Renal pelvis (tissue), 4 donors: Measurements from ENCODE around the gene AGAP2. TPM values are rescaled to one million over a fixed set of nuclear protein-coding genes. Genes with fewer than 3 reads are reported as not detected.
"Not testable (repeated sequence)": the region's sequence is repeated elsewhere in the genome, so short reads cannot be mapped to it uniquely, and the experiment has no call there.

ENCODE experiments used
- DNase-seq: peaks from one replicate; pipeline ENCODE4 v3.0.0-alpha.2; 2013
- polyA plus RNA-seq, 3 donors: library from polyadenylated mRNA; unstranded; fragments of 120-200 nt; gene quantifications; one replicate each; pipeline ENCODE4 v1.2.1, GENCODE V29; 2013; ENCODE audit not compliant: insufficient read length in 3 of 3

Gene AGAP2
- polyA plus RNA-seq, 3 donors: 0.93 to 1.9 (median 1.5) TPM

DNA sequence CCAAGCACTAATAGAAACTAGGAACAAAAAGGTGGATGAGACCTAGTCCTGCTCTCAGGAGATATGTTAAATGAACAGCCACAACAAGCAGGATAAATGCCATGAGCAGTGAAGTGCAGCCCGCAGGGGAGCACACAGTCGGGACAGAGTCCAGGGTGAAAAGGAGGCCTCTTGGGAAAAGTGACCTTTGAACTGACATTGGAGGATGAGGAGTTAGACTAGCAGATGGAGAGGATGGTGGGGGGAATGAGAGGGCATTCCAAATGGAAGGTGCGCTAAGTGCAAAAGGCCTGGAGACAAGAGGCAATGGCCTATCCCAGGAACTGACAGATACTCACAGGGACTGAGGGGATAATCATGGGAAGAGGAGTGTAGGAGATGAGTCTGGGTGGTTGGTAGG, 40.1 kb downstream of the AGAP2 start:
- DNase-seq: no peak

DNA sequence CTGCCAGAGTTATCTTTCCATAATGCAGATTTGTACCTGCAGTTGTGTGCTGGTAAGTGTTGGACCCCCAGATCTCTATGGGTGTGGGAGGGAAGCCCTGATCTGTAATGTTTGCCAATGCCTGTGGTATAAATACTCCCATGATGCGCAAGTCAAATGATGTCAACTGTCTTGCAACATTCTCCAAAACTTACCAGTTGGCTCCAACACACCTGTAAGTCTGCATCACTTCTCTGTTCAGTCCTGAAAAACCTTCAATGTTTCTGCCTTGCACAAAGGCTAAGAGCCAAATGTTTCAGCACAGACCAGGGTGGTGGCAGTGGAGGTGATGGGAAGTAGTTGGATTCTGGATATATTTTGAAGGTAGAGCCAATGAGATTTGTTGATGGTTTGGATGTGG, 41.5 kb downstream of the AGAP2 start:
- no peak for DNase-seq

- no peak for DNase-seq
Observed at GRCh38 chr12:57695770-57696432, 42.6 kb downstream of the AGAP2 start.

DNA sequence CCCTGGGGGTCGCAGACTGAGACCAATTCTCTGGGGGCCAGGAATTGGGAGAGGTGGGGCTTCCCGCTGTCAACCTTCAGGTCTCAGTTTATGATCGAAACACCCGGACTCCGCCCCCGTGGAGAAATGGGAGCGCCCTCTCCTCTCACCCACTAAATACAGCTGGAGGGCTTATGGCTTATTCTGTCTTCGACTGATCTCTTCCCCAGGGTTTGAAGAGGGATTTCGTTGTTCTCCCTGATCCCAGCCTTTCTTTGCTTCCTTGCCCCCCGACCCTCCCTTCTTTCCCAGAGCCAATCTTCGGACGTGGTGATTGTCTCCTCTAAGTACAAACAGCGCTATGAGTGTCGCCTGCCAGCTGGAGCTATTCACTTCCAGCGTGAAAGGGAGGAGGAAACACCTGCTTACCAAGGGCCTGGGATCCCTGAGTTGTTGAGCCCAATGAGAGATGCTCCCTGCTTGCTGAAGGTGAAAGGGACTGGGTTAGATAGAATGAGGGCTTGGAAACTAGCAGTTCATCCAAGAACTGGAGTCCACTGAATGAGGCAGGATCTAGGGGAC, 44.0 kb downstream of the AGAP2 start:
- DNase-seq: peak; percentile 9

DNA sequence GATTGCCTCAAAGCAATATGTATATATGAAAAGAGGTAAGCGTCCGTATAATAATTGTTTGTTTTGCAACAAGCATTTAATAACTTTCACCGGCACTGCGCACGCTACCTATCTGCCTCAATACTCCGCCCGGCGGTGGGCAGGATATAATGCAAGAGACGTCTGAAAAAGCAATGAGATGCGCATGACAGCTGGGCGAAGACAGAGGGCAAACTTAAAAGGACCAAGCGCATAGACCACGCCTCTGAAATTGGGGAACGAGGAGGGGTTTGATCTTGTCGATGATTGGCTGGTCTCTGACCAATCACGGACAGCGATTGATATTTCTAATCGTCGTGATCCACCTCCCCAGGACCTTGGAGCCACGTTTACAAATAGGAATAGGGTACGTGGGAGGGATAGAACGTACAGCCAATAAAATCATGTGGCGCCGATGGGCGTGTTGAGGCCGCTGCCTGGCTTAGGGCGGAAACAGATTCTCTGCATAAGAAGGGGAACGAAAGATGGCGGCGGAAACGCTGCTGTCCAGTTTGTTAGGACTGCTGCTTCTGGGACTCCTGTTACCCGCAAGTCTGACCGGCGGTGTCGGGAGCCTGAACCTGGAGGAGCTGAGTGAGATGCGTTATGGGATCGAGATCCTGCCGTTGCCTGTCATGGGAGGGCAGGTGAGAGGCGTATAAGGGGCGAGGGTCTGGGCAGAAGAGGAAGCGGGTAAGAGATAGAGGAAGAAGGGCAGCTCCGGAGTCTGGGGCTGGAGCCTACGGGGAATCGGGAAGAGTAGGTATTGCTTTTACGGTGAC, 44.7 kb downstream of the AGAP2 start, which contains the start of gene OS9:
Gene OS9 (plus strand): TSS at position 474 of the 800 bp plus-strand sequence. CDS start 30 bp downstream, at position 504.
- peak; percentile 99 for DNase-seq

GRCh38 chr12:57693317-57693658, 45.3 kb downstream of the AGAP2 start:
- DNase-seq: no peak

DNA sequence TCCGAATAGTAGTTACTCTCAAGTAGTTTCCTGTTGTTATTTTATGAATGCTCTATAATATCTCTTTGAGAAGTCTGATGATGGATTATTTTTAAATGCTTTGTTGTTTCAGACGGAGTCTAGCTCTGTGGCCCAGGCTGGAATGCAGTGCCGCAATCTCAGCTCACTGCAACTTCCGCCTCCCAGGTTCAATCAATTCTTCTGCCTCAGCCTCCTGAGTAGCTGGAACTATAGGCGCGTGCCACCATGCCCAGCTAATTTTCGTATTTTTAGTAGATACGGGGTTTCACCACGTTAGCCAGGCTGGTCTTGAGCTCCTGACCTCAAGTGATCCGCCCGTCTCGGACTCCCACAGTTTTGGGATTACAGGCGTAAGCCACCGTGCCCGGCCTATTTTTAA, 46.0 kb downstream of the AGAP2 start:
- no peak for DNase-seq

DNA sequence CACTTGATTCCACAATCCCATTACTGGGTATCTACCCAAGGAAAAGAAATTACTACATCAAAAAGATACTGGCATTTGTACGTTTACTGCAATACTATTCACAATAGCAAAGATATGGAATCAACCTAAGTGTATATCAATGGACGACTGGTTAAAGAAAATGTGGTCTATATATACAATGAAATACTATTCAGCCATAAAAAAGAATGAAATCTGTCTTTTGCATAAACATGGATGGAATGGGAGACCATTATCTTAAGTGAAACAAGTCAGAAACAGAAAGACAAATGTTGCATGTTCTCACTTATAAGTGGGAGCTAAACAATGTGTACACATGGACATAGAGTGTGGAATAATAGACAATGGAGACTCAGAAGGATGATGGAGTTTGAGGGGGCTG, 49.6 kb downstream of the AGAP2 start:
- no peak for DNase-seq

- no peak for DNase-seq
Observed at GRCh38 chr12:57687862-57688261, 50.7 kb downstream of the AGAP2 start.

DNA sequence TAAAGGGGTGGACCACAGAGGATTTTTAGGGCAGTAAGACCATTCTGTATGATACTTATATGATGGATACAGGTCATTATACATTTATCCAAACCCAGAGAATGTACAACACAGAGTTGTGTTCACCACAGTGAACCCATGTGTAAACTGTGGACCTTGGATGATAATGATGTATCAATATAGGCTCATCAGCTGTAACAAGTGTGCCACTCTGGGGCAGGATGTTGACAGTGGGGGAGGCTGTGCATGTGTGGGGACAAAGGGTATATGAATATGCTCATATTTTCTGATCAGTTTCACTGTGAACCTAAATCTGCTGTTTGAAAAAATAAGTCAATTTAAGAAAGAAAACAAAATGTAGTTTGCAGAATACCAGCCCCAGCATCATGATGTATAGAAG, 58.8 kb downstream of the AGAP2 start:
- no peak for DNase-seq

- not testable (repeated sequence) for DNase-seq
Observed at GRCh38 chr12:57677947-57678346, 60.6 kb downstream of the AGAP2 start.

DNA sequence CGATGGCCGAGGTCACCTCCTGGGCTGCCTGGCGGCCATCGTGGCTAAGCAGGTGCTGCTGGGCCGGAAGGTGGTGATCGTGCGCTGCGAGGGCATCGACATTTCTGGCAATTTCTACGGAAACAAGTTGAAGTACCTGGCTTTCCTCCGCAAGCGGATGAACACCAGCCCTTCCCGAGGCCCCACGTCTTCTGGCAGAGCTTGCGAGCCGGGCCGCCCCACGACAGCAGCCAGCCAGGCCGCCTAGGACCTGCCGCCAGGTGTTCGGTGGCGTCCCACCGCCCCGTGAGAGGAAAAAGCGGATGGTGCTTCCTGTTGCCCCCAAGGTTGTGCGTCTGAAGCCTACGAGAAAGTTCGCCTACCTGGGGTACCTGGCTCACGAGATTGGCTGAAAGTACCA, 63.9 kb downstream of the AGAP2 start:
- no peak for DNase-seq

Other genes with a start within 250 kb of the AGAP2 start
- gene DDIT3, start 218.2 kb downstream of the AGAP2 start, polyA plus RNA-seq: 10 to 100 TPM; 27.5 to 31.3 (median 31.2) TPM
- gene MBD6, start 215.9 kb downstream of the AGAP2 start, polyA plus RNA-seq: 10 to 100 TPM; 61.1 to 96.4 (median 80.6) TPM
- gene DCTN2, start 191.6 kb downstream of the AGAP2 start, polyA plus RNA-seq: 100 to 1,000 TPM; 162 to 175 (median 171) TPM
- under 1 TPM; 0.41 to 0.68 (median 0.65) TPM for gene KIF5A, start 188.7 kb downstream of the AGAP2 start, polyA plus RNA-seq
- 10 to 100 TPM; 37.2 to 45.5 (median 37.9) TPM for gene PIP4K2C, start 147.6 kb downstream of the AGAP2 start, polyA plus RNA-seq
- 10 to 100 TPM; 61.2 to 67.0 (median 63.0) TPM for gene DTX3, start 133.9 kb downstream of the AGAP2 start, polyA plus RNA-seq
- 10 to 100 TPM; 24.9 to 33.9 (median 33.4) TPM for gene ARHGEF25, start 127.3 kb downstream of the AGAP2 start, polyA plus RNA-seq
- gene B4GALNT1, start 105.5 kb downstream of the AGAP2 start, polyA plus RNA-seq: 1 to 10 TPM in 1 of 3 donors, under 1 TPM in 2; 0.87 to 1.1 (median 0.94) TPM
- gene OS9, start 44.6 kb downstream of the AGAP2 start, polyA plus RNA-seq: 100 to 1,000 TPM; 197 to 226 (median 220) TPM
- gene TSPAN31, start 6.3 kb upstream of the AGAP2 start, polyA plus RNA-seq: 10 to 100 TPM; 81.2 to 99.3 (median 93.6) TPM
- 100 to 1,000 TPM; 244 to 266 (median 256) TPM for gene CDK4, start 13.6 kb upstream of the AGAP2 start, polyA plus RNA-seq
- gene MARCHF9, start 16.4 kb upstream of the AGAP2 start, polyA plus RNA-seq: 10 to 100 TPM; 17.7 to 24.1 (median 23.4) TPM
- 1 to 10 TPM in 2 of 3 donors, under 1 TPM in 1; 0.80 to 2.4 (median 1.6) TPM for gene CYP27B1, start 28.3 kb upstream of the AGAP2 start, polyA plus RNA-seq
- gene METTL1, start 33.4 kb upstream of the AGAP2 start, polyA plus RNA-seq: 10 to 100 TPM; 28.0 to 35.8 (median 31.3) TPM
- gene EEF1AKMT3, start 33.9 kb upstream of the AGAP2 start, polyA plus RNA-seq: 10 to 100 TPM in 2 of 3 donors, 1 to 10 TPM in 1; 9.3 to 13.7 (median 13.4) TPM
- gene TSFM, start 44.0 kb upstream of the AGAP2 start, polyA plus RNA-seq: 10 to 100 TPM; 38.7 to 46.9 (median 45.0) TPM
- gene AVIL, start 80.0 kb upstream of the AGAP2 start, polyA plus RNA-seq: 10 to 100 TPM in 2 of 3 donors, 1 to 10 TPM in 1; 8.6 to 20.7 (median 19.9) TPM
- 100 to 1,000 TPM; 247 to 261 (median 259) TPM for gene CTDSP2, start 108.0 kb upstream of the AGAP2 start, polyA plus RNA-seq
- gene ATP23, start 202.8 kb upstream of the AGAP2 start, polyA plus RNA-seq: 10 to 100 TPM; 11.6 to 12.6 (median 12.3) TPM